ENCODE results near the gene CASZ1. TPM values are rescaled to one million over a fixed set of nuclear protein-coding genes. Genes with fewer than 3 reads are reported as not detected.

Gene CASZ1
- total RNA-seq, 4 donors from 2014 or later = 22.1 to 47.4 (median 28.0) TPM

DNA sequence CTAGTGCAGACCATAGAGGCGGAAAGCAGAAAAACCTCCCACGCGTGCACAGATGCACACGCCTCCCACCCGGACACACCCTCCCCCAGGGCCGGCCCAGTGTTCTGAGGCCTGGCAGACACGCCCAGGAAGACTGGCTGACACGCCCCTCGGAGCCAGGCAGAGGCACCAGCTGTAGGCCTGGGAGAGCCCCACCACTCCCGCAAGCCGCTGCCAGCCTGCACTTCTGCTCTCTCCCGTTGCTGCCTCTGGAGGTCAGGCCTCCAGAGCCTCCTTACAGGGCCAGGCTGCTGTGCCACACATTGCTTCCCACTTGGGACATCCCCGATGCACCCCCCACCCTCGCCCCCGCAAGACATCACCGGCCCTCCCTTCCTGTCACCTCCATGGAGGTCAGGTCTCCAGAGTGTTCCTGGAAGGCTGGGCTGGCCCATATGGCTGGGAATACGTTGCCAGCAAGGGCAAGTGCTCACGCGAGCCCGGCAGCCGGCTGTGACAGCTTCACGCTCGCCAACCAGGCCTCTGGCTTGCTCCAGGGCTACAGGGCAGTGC is 40.4 kb downstream of the CASZ1 start:
- no CpG with 5 or more reads among the region's 23 CpGs for WGBS, 2 donors (ENCODE audit: low coverage in 1 of 2)
- peak; percentile 63 for ATAC-seq
- peaks cover 0 to 49% (median 6%) of the 10 kb centered on the region in 3 donors for H3K4me1 ChIP-seq

DNA sequence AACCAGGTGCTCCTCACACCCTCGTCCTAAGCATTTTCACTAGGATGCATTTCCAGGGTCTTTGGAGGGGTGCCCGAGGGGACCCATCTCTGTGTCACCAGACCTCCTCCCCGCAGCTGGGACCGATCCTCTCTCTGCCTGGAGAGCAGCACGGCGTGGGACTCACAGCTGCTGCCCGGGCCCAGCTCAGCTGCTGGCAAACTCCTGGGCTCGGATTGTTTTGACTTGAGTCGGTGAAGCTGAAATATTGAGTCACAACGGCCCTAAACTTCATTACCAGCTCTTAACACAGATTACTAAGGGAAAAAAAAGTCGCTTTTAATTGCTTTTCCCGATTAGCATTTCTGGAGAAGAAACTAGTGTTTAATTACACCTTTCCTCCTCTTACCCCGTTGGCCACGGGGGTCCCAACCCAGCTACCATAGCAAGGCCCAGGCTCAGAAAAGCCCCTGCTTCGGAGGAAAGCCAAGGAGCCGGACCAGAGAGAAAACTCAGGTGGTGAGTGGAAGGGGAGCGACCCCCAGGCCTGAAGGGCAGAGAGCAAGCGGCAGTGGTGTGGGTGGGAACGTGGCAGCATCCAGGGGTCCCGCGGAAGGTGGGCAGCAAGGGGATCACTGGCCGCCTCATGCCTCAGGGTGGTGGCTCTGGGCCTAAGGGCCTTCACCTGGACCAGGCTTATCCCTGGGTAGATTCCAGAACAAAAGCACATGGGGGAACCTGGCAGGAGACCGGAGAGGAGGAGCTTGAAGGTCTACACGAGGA is 41.7 kb downstream of the CASZ1 start:
- WGBS, 2 donors (ENCODE audit: low coverage in 1 of 2) = 62 to 63% methylated on average over 2 to 10 of the region's 24 CpGs
- Histone ChIP-seq H3K36me3 (no peaks in the 10 kb centered on the region), H3K27me3 (peaks cover 8% of the 10 kb centered on the region), H3K27ac (no peak overlapping the region), H3K4me3 (no peak overlapping the region), H3K4me1 (peaks cover 0 to 45% (median 6%) of the 10 kb centered on the region in 3 donors), H3K9me3 (no peaks in the 10 kb centered on the region)
- ATAC-seq = no peak
- TF ChIP-seq EP300 (IDR thresholded peaks at IDR 0.05) (no peak), POLR2A (IDR thresholded peaks at IDR 0.05) (no peak), POLR2AphosphoS5 (IDR thresholded peaks at IDR 0.05) (no peak)
- TF ChIP-seq, protein P1, sequence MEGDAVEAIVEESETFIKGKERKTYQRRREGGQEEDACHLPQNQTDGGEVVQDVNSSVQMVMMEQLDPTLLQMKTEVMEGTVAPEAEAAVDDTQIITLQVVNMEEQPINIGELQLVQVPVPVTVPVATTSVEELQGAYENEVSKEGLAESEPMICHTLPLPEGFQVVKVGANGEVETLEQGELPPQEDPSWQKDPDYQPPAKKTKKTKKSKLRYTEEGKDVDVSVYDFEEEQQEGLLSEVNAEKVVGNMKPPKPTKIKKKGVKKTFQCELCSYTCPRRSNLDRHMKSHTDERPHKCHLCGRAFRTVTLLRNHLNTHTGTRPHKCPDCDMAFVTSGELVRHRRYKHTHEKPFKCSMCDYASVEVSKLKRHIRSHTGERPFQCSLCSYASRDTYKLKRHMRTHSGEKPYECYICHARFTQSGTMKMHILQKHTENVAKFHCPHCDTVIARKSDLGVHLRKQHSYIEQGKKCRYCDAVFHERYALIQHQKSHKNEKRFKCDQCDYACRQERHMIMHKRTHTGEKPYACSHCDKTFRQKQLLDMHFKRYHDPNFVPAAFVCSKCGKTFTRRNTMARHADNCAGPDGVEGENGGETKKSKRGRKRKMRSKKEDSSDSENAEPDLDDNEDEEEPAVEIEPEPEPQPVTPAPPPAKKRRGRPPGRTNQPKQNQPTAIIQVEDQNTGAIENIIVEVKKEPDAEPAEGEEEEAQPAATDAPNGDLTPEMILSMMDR (IDR thresholded peaks at IDR 0.05) = no peak

More for the DNA sequence above, 40.4 kb downstream of the CASZ1 start:
- no peaks in the 10 kb centered on the region for H3K36me3 ChIP-seq
- H3K27ac ChIP-seq = peak overlapping the region in 2 of 4 donors; percentile 9 to 31
- H3K27me3 ChIP-seq = peaks cover 8% of the 10 kb centered on the region
- no peak overlapping the region for H3K4me3 ChIP-seq
- no peaks in the 10 kb centered on the region for H3K9me3 ChIP-seq
- no peak for TF ChIP-seq POLR2AphosphoS5 (IDR thresholded peaks at IDR 0.05)
- TF ChIP-seq, protein P1 (IDR thresholded peaks at IDR 0.05) = no peak
- no peak for TF ChIP-seq EP300 (IDR thresholded peaks at IDR 0.05)
- TF ChIP-seq POLR2A (IDR thresholded peaks at IDR 0.05) = no peak

DNA sequence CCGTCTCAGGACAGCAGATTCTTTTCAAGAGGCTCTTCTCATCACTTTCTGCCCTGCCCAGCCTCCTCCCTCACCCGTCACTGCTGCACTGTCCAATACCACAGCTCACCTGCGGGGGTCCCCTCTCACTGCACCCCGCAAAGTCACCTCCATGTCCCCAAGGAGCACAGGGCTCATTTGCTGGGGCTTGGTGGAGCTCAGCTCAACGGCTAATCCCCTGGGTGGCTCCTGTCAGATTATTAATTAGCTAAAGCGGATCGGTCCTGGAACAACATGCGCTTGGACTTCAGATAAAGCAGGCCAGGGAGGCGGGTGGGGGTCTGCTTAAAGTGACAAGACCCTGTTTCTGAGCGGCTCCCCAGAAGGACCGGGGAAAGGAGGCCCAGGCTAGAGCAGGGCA is 43.1 kb downstream of the CASZ1 start:
- peaks cover 8% of the 10 kb centered on the region for H3K27me3 ChIP-seq
- peaks cover 0 to 45% (median 6%) of the 10 kb centered on the region in 3 donors for H3K4me1 ChIP-seq
- 88% methylated on average over 4 of the region's 11 CpGs; no CpG with 5 or more reads in 1 of the 2 donors for WGBS, 2 donors (ENCODE audit: low coverage in 1 of 2)
- TF ChIP-seq EP300 (IDR thresholded peaks at IDR 0.05) (no peak), POLR2AphosphoS5 (IDR thresholded peaks at IDR 0.05) (no peak), POLR2A (IDR thresholded peaks at IDR 0.05) (no peak)
- TF ChIP-seq, protein P1 (IDR thresholded peaks at IDR 0.05) = no peak
- ATAC-seq = no peak
- H3K36me3 ChIP-seq = no peaks in the 10 kb centered on the region
- H3K9me3 ChIP-seq = no peaks in the 10 kb centered on the region
- no peak overlapping the region for H3K27ac ChIP-seq
- H3K4me3 ChIP-seq = no peak overlapping the region

DNA sequence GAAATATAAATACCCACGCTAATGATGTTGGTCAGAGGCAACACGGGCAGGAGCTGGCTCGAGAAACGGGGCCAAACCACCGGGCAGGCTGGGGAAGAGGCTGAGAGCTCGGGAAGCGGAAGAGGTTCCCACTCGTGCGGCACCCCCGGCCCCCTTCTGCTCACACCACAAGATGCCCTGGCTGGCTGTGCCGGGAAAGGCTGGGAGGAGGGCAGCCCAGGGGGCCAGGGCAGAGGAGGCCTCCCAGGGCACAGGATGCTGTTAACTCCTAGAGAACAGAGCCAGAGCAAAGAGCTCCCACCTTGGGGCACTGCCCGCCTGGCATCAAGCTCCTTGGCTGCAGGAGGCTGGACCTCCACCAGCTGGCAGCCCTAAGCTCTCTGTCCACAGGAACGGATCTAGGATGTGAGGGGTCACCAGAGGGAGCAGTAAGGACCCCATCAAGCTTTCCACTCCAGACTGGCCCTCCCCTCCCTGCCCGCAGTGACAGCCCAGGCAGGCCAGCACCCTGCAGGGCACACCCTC is 44.8 kb downstream of the CASZ1 start:
- H3K4me1 ChIP-seq = peaks cover 0 to 37% (median 6%) of the 10 kb centered on the region in 3 donors
- H3K36me3 ChIP-seq = no peaks in the 10 kb centered on the region
- no peaks in the 10 kb centered on the region for H3K9me3 ChIP-seq
- TF ChIP-seq POLR2A (IDR thresholded peaks at IDR 0.05) = no peak
- no peak for TF ChIP-seq POLR2AphosphoS5 (IDR thresholded peaks at IDR 0.05)
- TF ChIP-seq, protein P1 (IDR thresholded peaks at IDR 0.05) = no peak
- no peak for TF ChIP-seq EP300 (IDR thresholded peaks at IDR 0.05)
- 29% methylated on average over 6 of the region's 14 CpGs; no CpG with 5 or more reads in 1 of the 2 donors for WGBS, 2 donors (ENCODE audit: low coverage in 1 of 2)
- ATAC-seq = no peak
- no peak overlapping the region for H3K27ac ChIP-seq
- peaks cover 8% of the 10 kb centered on the region for H3K27me3 ChIP-seq
- no peak overlapping the region for H3K4me3 ChIP-seq
